Measurements from ENCODE around the gene OGFR. TPM values are rescaled to one million over a fixed set of nuclear protein-coding genes. Genes with fewer than 3 reads are reported as not detected.

OGFR gene
- total RNA-seq (2014; rRNA removed; shearing (Covaris generic)) = 58.3 and 65.2 TPM in 2 replicates
- polyA plus RNA-seq (2015; cell fraction: cytosol; rRNA removed) = 71.9 and 83.7 TPM in 2 replicates
- polyA plus RNA-seq (2015; cell fraction: nucleus; rRNA removed) = 35.7 and 56.7 TPM in 2 replicates

GRCh38 chr20:62804627-62805154 lies at the start of gene OGFR:
Gene OGFR, plus strand, starts transcription at chr20:62804835. Its CDS starts 25 bp downstream, at chr20:62804860.
- in situ Hi-C loops (cut with HindIII; ENCODE audit: low pct_unique_long_range_greater_than_20kb, low sequenced_read_pairs) = no loop called here
- peak; percentile 47 for DNase-seq (ENCODE audit: low read depth, low spot score)

GRCh38 chr20:62754991-62755356 lies 49.7 kb upstream of the OGFR start:
- in situ Hi-C loops (cut with HindIII; ENCODE audit: low pct_unique_long_range_greater_than_20kb, low sequenced_read_pairs) = no loop called here
- no peak for DNase-seq (ENCODE audit: low read depth, low spot score)

GRCh38 chr20:62755817-62756724 lies 48.6 kb upstream of the OGFR start:
- peak; percentile 86 for DNase-seq (ENCODE audit: low read depth, low spot score)

GRCh38 chr20:62758226-62758912 lies 46.3 kb upstream of the OGFR start:
- DNase-seq (ENCODE audit: low read depth, low spot score) = no peak
- in situ Hi-C loops (cut with HindIII; ENCODE audit: low pct_unique_long_range_greater_than_20kb, low sequenced_read_pairs) = no loop called here

More at GRCh38 chr20:62755817-62756724, 48.6 kb upstream of the OGFR start:
- in situ Hi-C loops (cut with HindIII; ENCODE audit: low pct_unique_long_range_greater_than_20kb, low sequenced_read_pairs) = no loop called here

GRCh38 chr20:62759981-62760431 lies 44.6 kb upstream of the OGFR start:
- in situ Hi-C loops (cut with HindIII; ENCODE audit: low pct_unique_long_range_greater_than_20kb, low sequenced_read_pairs) = no loop called here
- no peak for DNase-seq (ENCODE audit: low read depth, low spot score)

GRCh38 chr20:62760471-62760855 lies 44.2 kb upstream of the OGFR start:
- DNase-seq (ENCODE audit: low read depth, low spot score) = no peak
- in situ Hi-C loops (cut with HindIII; ENCODE audit: low pct_unique_long_range_greater_than_20kb, low sequenced_read_pairs) = no loop called here

GRCh38 chr20:62760856-62761758 lies 43.5 kb upstream of the OGFR start:
- in situ Hi-C loops (cut with HindIII; ENCODE audit: low pct_unique_long_range_greater_than_20kb, low sequenced_read_pairs) = no loop called here
- DNase-seq (ENCODE audit: low read depth, low spot score) = no peak

- no peak for DNase-seq (ENCODE audit: low read depth, low spot score)
- in situ Hi-C loops (cut with HindIII; ENCODE audit: low pct_unique_long_range_greater_than_20kb, low sequenced_read_pairs) = no loop called here
Observed at GRCh38 chr20:62761759-62762131, 42.9 kb upstream of the OGFR start.

GRCh38 chr20:62762376-62762775 lies 42.3 kb upstream of the OGFR start:
- DNase-seq (ENCODE audit: low read depth, low spot score) = no peak
- in situ Hi-C loops (cut with HindIII; ENCODE audit: low pct_unique_long_range_greater_than_20kb, low sequenced_read_pairs) = no loop called here

GRCh38 chr20:62762801-62763368 lies 41.8 kb upstream of the OGFR start:
- in situ Hi-C loops (cut with HindIII; ENCODE audit: low pct_unique_long_range_greater_than_20kb, low sequenced_read_pairs) = no loop called here

GRCh38 chr20:62763404-62763803 lies 41.2 kb upstream of the OGFR start:
- in situ Hi-C loops (cut with HindIII; ENCODE audit: low pct_unique_long_range_greater_than_20kb, low sequenced_read_pairs) = no loop called here
- DNase-seq (ENCODE audit: low read depth, low spot score) = no peak

More at GRCh38 chr20:62762801-62763368, 41.8 kb upstream of the OGFR start:
- no peak for DNase-seq (ENCODE audit: low read depth, low spot score)

- in situ Hi-C loops (cut with HindIII; ENCODE audit: low pct_unique_long_range_greater_than_20kb, low sequenced_read_pairs) = no loop called here
- no peak for DNase-seq (ENCODE audit: low read depth, low spot score)
Observed at GRCh38 chr20:62764156-62764935, 40.3 kb upstream of the OGFR start.

- DNase-seq (ENCODE audit: low read depth, low spot score) = no peak
- in situ Hi-C loops (cut with HindIII; ENCODE audit: low pct_unique_long_range_greater_than_20kb, low sequenced_read_pairs) = no loop called here
Observed at GRCh38 chr20:62765021-62765420, 39.6 kb upstream of the OGFR start.

GRCh38 chr20:62765432-62766070 lies 39.1 kb upstream of the OGFR start:
- in situ Hi-C loops (cut with HindIII; ENCODE audit: low pct_unique_long_range_greater_than_20kb, low sequenced_read_pairs) = no loop called here
- DNase-seq (ENCODE audit: low read depth, low spot score) = no peak

GRCh38 chr20:62766071-62766450 lies 38.6 kb upstream of the OGFR start:
- in situ Hi-C loops (cut with HindIII; ENCODE audit: low pct_unique_long_range_greater_than_20kb, low sequenced_read_pairs) = no loop called here
- DNase-seq (ENCODE audit: low read depth, low spot score) = no peak

- in situ Hi-C loops (cut with HindIII; ENCODE audit: low pct_unique_long_range_greater_than_20kb, low sequenced_read_pairs) = no loop called here
Observed at GRCh38 chr20:62766716-62767115, 37.9 kb upstream of the OGFR start.

More at GRCh38 chr20:62766716-62767115, 37.9 kb upstream of the OGFR start:
- no peak for DNase-seq (ENCODE audit: low read depth, low spot score)

Measured in SK-MEL-5 (cell line).